HepG2 (cell line): ENCODE data around the gene MYH9. TPM values are rescaled to one million over a fixed set of nuclear protein-coding genes. Genes with fewer than 3 reads are reported as not detected.

Source experiments
- ATAC-seq: fragments of 200-7000 bp; cut with Tn5 transposase; 3 replicates; pipeline ENCODE4 v1.9.1; 2020; ENCODE audit warnings: mild to moderate bottlenecking, moderate library complexity
- BruUV-seq: library from RNA; stranded (reverse); fragments of 400-500 nt; replicated peaks from 2 replicates; lab custom pipeline; 2021; lab: Mats Ljungman, UMichigan
- CTCF ChIA-PET: fragments of 300-600 bp; formaldehyde crosslinking; extraction: SDS; loops from one replicate; lab custom pipeline; 2021; ENCODE audit warnings: low total read pairs, inconsistent platforms, low intra/inter-chr PET ratio; lab: Yijun Ruan, JAX
- POLR2A ChIA-PET: fragments of 350-600 bp; sonication (Branson Sonifier 250); formaldehyde crosslinking; loops from one replicate; lab custom pipeline; 2020; ENCODE audit warnings: antibody characterized with exemption, inconsistent platforms; lab: Yijun Ruan, JAX
- DNase-seq: peaks from one replicate; pipeline ENCODE4 v3.0.0-alpha.2; 2015; ENCODE audit warnings: low spot score
- FAIRE-seq: peaks from 3 replicates; lab custom pipeline; 2011; peaks lifted over from hg19 to GRCh38; lab: Jason Lieb, UNC
- H2AFZ ChIP-seq: one replicate; pipeline ENCODE4 v1.6.1; 2011; ENCODE audit warnings: low read length, inconsistent platforms
- H3K27ac ChIP-seq: fragments of 300-600 bp; 3 replicates; pipeline ENCODE4 v1.8.0; 2011; ENCODE audit warnings: mixed run types, mild to moderate bottlenecking, mixed read lengths, low read length, inconsistent platforms; ENCODE audit not compliant: insufficient read depth; ENCODE audit errors: extremely low read length
- H3K27me3 ChIP-seq, 2 experiments: fragments of 200-600 bp in 1 of 2; 2 replicates in 1 of 2; 3 replicates in 1 of 2; pipeline versions ENCODE4 v1.6.0 to v1.8.0; 2011; ENCODE audit warnings: low read length in 2 of 2, mild to moderate bottlenecking in 2 of 2, moderate library complexity in 2 of 2, inconsistent platforms in 1 of 2; ENCODE audit not compliant: insufficient read depth in 2 of 2, control insufficient read depth in 1 of 2
- H3K36me3 ChIP-seq, 2 experiments: fragments of 200-600 bp in 1 of 2; replicated peaks in 1 of 2; 2 replicates in 1 of 2; 3 replicates in 1 of 2; pipeline versions ENCODE4 v1.5.1 to v1.8.0; 2011; ENCODE audit warnings: low read length in 2 of 2, inconsistent platforms in 1 of 2; ENCODE audit not compliant: insufficient read depth in 2 of 2, control insufficient read depth in 1 of 2
- H3K4me1 ChIP-seq: 2 replicates; pipeline ENCODE4 v1.5.1; 2012; ENCODE audit warnings: low read length, inconsistent platforms; ENCODE audit not compliant: insufficient read depth
- H3K4me2 ChIP-seq: 2 replicates; pipeline ENCODE4 v1.6.0; 2011; ENCODE audit warnings: low read depth, low read length, inconsistent platforms
- H3K4me3 ChIP-seq, 3 experiments: fragments of 200-600 bp in 1 of 3; sonication (generic), shearing (Covaris generic) in 1 of 3; replicated peaks in 1 of 3; 2 replicates each; pipeline ENCODE4 v1.5.1; 2011 to 2016; ENCODE audit warnings: low read length in 3 of 3, inconsistent platforms in 2 of 3, low read depth in 2 of 3, mild to moderate bottlenecking in 2 of 3, control low read depth in 1 of 3, mixed read lengths in 1 of 3; ENCODE audit not compliant: insufficient read depth in 1 of 3
- H3K79me2 ChIP-seq: one replicate; pipeline ENCODE4 v1.6.1; 2011; ENCODE audit warnings: low read length, inconsistent platforms; ENCODE audit not compliant: insufficient read depth
- H3K9ac ChIP-seq: 2 replicates; pipeline ENCODE4 v1.6.0; 2011; ENCODE audit warnings: mild to moderate bottlenecking, low read depth, low read length, inconsistent platforms; ENCODE audit not compliant: insufficient read depth
- H3K9me3 ChIP-seq: 2 replicates; pipeline ENCODE4 v1.5.1; 2012; ENCODE audit warnings: mild to moderate bottlenecking, low read length
- H4K20me1 ChIP-seq: 2 replicates; pipeline ENCODE4 v1.6.0; 2011; ENCODE audit warnings: inconsistent platforms, mild to moderate bottlenecking, low read length, moderate library complexity; ENCODE audit not compliant: insufficient read depth
- DR1 ChIP-seq: sonication (generic); formaldehyde crosslinking; IDR thresholded peaks from 2 replicates; pipeline ENCODE4 v1.8.0; 2021; ENCODE audit warnings: mild to moderate bottlenecking, missing genetic modification reagents, inconsistent platforms
- FOSL1 ChIP-seq: sonication (generic); formaldehyde crosslinking; IDR thresholded peaks from 2 replicates; pipeline ENCODE4 v1.9.0; 2021; ENCODE audit warnings: missing genetic modification reagents, borderline replicate concordance
- GRHL1 ChIP-seq: sonication (generic); formaldehyde crosslinking; conservative IDR thresholded peaks from 2 replicates; pipeline ENCODE4 v1.8.0; 2022; ENCODE audit warnings: missing genetic modification reagents
- HMGXB4 ChIP-seq, 2 experiments: sonication (generic) in 1 of 2; formaldehyde crosslinking in 1 of 2; IDR thresholded peaks; 2 replicates each; pipeline versions ENCODE4 v1.4.0 to v1.6.1; 2018 to 2020; ENCODE audit warnings: missing genetic modification reagents in 2 of 2, borderline replicate concordance in 1 of 2, low read depth in 1 of 2, mild to moderate bottlenecking in 1 of 2, missing biosample characterization in 1 of 2
- MLLT10 ChIP-seq: sonication (generic); formaldehyde crosslinking; IDR thresholded peaks from 2 replicates; pipeline ENCODE4 v1.4.0; 2020; ENCODE audit warnings: missing genetic modification reagents
- PBX2 ChIP-seq: IDR thresholded peaks from 2 replicates; pipeline ENCODE4 v1.6.1; 2016; ENCODE audit warnings: control low read depth
- PRDM10 ChIP-seq: sonication (generic); formaldehyde crosslinking; IDR thresholded peaks from 2 replicates; pipeline ENCODE4 v1.4.0; 2020; ENCODE audit warnings: low read depth, missing genetic modification reagents
- PTBP1 ChIP-seq: fragments of 200-400 bp; formaldehyde crosslinking; IDR thresholded peaks from 2 replicates; pipeline ENCODE4 v1.6.1; 2018; ENCODE audit warnings: low read length, low read depth; ENCODE audit not compliant: poor library complexity, severe bottlenecking
- RAD21 ChIP-seq: fragments of 450-650 bp; formaldehyde crosslinking; IDR thresholded peaks from 2 replicates; pipeline ENCODE4 v1.5.0; 2020; ENCODE audit warnings: mild to moderate bottlenecking
- SALL1 ChIP-seq: sonication (generic); formaldehyde crosslinking; IDR thresholded peaks from 2 replicates; pipeline ENCODE4 v1.8.0; 2022; ENCODE audit warnings: mild to moderate bottlenecking, missing genetic modification reagents
- ZNF549 ChIP-seq: sonication (generic); formaldehyde crosslinking; IDR thresholded peaks from 2 replicates; pipeline ENCODE4 v1.5.0; 2020; ENCODE audit warnings: missing genetic modification reagents
- ZNF557 ChIP-seq: sonication (generic); formaldehyde crosslinking; IDR thresholded peaks from 2 replicates; pipeline ENCODE4 v1.4.0; 2020; ENCODE audit warnings: missing genetic modification reagents
- ZNF605 ChIP-seq: sonication (generic); formaldehyde crosslinking; IDR thresholded peaks from 2 replicates; pipeline ENCODE4 v1.8.0; 2022; ENCODE audit warnings: mild to moderate bottlenecking, missing genetic modification reagents
- ZNF773 ChIP-seq: sonication (generic); formaldehyde crosslinking; IDR thresholded peaks from 2 replicates; pipeline ENCODE4 v1.4.0; 2020; ENCODE audit warnings: missing genetic modification reagents, borderline replicate concordance
- WGBS: methylation state at CpG from one replicate; pipeline ENCODE4 v1.1.6; 2017; ENCODE audit warnings: low lambda C conversion rate; 5-methylcytosine and 5-hydroxymethylcytosine counted together
- in situ Hi-C: cut with HindIII; loops from 2 replicates; pipeline ENCODE4 v1.10.0; 2017; ENCODE audit warnings: low pct_unique_long_range_greater_than_20kb; ENCODE audit not compliant: extremely low pct_ligation_motif_present
- intact Hi-C: fragments of 100-400 bp; cut with micrococcal nuclease; formaldehyde crosslinking; loops from one replicate; pipeline ENCODE4 v1.10.0; 2022; ENCODE audit not compliant: unreplicated experiment
- polyA plus RNA-seq, 8 experiments: library from polyadenylated mRNA; depleted of rRNA in 3 of 8; stranded (reverse) in 7 of 8; unstranded in 1 of 8; fragments of >200 nt; fragmentation: Illumina TruSeq in 4 of 8; extraction: Trizol in 4 of 8; gene quantifications; 2 replicates each; pipeline versions ENCODE4 v1.2.1 to v1.2.3, GENCODE V29; 2011 to 2016; ENCODE audit warnings: low read depth in 4 of 8, missing spikeins in 1 of 8, mixed read lengths in 1 of 8; ENCODE audit not compliant: insufficient read depth in 1 of 8
- total RNA-seq, 5 experiments: library from RNA; depleted of rRNA; stranded (reverse); fragments of >200 nt; fragmentation: Illumina TruSeq; extraction: Trizol; gene quantifications; 2 replicates each; pipeline ENCODE4 v1.2.3, GENCODE V29; 2016; ENCODE audit warnings: low read depth in 1 of 5

Gene MYH9
- total and polyA plus RNA-seq, 2 of the 13 experiments (the other 11 are each of a cell fraction or from before 2014, with no cell fraction given): 50.7 to 98.5 TPM

DNA sequence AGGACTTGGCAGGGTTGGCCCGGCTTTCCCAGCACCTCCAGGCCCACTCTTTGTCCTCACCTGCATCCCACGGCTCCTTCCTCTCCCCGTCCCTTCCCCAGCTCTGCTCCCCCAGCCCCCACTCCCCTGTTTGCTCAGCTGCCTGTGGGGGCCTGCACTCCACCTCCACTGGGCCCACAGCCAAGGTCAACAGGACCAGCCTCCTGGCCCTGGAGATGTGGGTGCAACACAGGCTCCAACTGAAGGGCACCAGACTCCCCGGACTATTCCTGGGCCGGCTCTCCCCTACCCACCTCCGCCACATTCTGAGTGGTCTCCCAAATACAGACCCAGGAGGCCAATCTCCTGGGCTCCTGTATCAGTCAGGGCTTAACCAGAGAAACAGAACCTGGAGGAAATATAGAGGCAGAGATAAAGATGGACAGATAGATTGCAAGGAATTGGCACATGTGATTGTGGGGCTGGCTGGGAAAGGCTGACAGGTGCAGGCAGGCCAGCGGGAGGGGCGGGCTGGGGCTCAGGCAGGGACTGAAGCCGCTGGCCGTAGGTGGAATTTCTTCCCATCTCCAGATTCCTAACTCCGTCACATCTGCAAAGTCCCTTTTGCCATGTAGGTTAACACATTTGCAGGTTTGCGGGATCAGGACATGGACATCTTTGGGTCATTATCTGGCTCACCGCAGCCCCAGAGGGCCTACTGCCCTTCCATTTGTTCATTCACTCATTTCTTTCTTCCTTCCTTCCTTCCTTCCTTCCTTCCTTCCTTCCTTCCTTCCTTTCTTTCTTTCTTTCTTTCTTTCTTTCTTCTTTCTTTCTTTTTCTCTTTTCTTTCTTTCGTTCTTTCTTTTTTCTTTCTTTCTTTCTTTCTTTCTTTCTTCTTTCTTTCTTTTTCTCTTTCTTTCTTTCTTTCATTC, 45.8 kb upstream of the MYH9 start:
- Histone ChIP-seq H3K79me2 (no peaks in the 10 kb centered on the region), H4K20me1 (no peaks in the 10 kb centered on the region), H2AFZ (no peak overlapping the region), H3K4me1 (peaks cover 74% of the 10 kb centered on the region), H3K9me3 (no peaks in the 10 kb centered on the region), H3K36me3 (no peaks in the 10 kb centered on the region), H3K4me3 (peak overlapping the region; percentile 11 to 66 (median 52); a peak in 5 of 6 replicates), H3K27ac (peak overlapping the region; percentile 89), H3K9ac (peak overlapping the region; percentile 39), H3K4me2 (peak overlapping the region; percentile 83), H3K27me3 (no peaks in the 10 kb centered on the region)
- intact Hi-C loops: loop anchor here (1.0 to 2.0 kb wide), 2 partner anchors 14 to 73 kb away; no protein-coding TSS in a partner anchor
- CTCF ChIA-PET: no interaction called here
- POLR2A ChIA-PET: interaction anchor here (0.6 to 4.4 kb wide), 16 partner anchors 7 to 90 kb away, joined by 3 to 151 read pairs (median 5); partner anchors contain the start of genes MYH9 and TXN2
- FAIRE-seq (peak; percentile 18), ATAC-seq (peak; percentile 23), DNase-seq (peak; percentile 66)
- BruUV-seq: TSS peak; percentile 73
- in situ Hi-C loops: no loop called here
- 5% methylated on average over 14 of the region's 14 CpGs for WGBS
- TF ChIP-seq ZNF557 (CRISPR knock-in tag): no peak
- TF ChIP-seq MLLT10 (CRISPR knock-in tag): no peak
- TF ChIP-seq ZNF549 (CRISPR knock-in tag): no peak
- 0 out of 2 replicates have a peak, but pooled peaks have one; percentile 60 for TF ChIP-seq PRDM10 (CRISPR knock-in tag)
- no peak for TF ChIP-seq DR1
- no peak for TF ChIP-seq GRHL1 (CRISPR knock-in tag)
- TF ChIP-seq HMGXB4 (CRISPR knock-in tag; IDR thresholded peaks at IDR 0.05; ENCODE audit: borderline replicate concordance in 1 of 2, low read depth in 1 of 2): peak in 1 of 2 experiments; percentile 57; a peak in 1 of 4 replicates
- no peak for TF ChIP-seq ZNF773
- TF ChIP-seq FOSL1 (CRISPR knock-in tag): no peak
- peak; percentile 19; the same call in 1 of the 2 replicates for TF ChIP-seq ZNF605 (CRISPR knock-in tag)
- no peak for TF ChIP-seq PTBP1
- peak; percentile 86 for TF ChIP-seq SALL1 (CRISPR knock-in tag)
- no peak for TF ChIP-seq RAD21
- TF ChIP-seq PBX2: no peak
